GM18519 (cell line): Measurements from ENCODE around the gene USP4.
"Not testable (repeated sequence)": the region's sequence is repeated elsewhere in the genome, so short reads cannot be mapped to it uniquely, and the experiment has no call there.

Experiments used
- ATAC-seq: cut with Tn5 transposase; IDR thresholded peaks from one replicate; pipeline ENCODE4 v1.9.1; 2021; ENCODE audit warnings: mild to moderate bottlenecking, moderate library complexity; ENCODE audit not compliant: unreplicated experiment, low FRiP score

The USP4 gene

GRCh38 chr3:49255112-49255511, 84.7 kb downstream of the USP4 start:
- ATAC-seq, result no peak

DNA sequence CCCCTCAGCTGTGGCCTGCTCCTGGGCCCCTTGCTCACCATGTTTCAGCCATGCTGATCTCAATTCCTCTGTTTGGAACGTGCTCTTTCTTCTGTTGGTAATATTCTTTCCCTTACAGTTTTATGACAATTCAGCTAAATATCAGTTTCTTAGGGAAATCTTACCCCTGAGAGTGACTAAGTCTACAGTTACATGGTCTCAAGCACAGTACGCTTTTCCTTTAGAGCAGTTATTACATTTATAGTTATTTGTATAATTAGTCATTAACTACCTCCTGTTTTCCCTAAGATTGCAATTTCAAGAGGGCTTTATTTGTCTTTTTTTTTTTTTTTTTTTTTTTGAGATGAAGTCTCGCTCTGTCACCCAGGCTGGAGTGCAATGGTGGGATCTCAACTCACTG, 86.3 kb downstream of the USP4 start:
- ATAC-seq, result no peak

DNA sequence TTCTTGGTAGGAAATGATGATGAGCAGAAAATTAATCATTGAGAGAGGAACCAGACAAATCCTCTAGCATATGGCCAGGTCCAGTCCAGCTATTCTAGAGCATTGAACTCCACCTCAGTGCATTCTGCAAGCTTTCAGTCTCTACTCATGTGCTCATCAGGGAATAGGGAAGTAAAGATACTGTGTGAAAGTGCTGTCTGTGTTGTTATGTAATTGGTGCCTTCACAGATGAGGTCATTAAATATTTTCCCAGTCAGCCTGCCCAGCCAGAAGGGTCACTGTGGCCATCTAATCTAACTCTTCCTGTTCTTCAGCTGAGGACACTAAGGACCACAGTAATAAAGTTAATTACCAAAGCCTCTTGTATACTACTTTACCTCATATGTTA, 91.0 kb downstream of the USP4 start:
- no peak for ATAC-seq

DNA sequence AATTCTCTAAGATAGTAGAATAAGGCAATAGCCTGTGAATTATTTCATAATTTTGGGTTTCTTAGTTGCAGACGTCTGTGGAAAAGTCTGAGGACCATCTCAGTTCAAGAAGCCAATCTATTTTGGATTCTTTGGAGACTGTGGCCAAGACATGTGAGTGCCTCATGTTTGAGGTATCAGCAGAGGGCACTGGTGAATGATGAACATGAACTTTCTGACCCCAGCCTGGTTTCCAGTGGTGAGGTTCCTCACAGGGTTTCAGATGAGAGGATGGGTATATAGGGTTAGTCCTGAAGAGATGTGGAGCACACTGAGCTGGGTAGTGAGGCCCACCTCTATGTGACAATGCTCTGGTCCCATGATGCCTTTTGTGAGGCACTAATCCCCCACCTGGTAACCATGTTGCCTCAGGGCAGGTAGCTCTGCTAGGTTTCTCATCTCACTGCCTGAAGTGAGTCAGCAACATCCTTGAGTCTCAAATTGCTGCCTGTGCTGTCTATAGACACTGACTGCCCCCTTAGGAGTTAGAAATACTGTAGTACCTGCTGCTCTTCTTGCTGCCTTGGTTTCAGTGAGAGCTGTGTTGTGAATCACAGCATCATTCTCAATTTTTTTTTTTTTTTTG, 95.2 kb downstream of the USP4 start:
- ATAC-seq, result no peak

- ATAC-seq, result not testable (repeated sequence)
Measured at GRCh38 chr3:49240091-49240490, 99.8 kb downstream of the USP4 start.

DNA sequence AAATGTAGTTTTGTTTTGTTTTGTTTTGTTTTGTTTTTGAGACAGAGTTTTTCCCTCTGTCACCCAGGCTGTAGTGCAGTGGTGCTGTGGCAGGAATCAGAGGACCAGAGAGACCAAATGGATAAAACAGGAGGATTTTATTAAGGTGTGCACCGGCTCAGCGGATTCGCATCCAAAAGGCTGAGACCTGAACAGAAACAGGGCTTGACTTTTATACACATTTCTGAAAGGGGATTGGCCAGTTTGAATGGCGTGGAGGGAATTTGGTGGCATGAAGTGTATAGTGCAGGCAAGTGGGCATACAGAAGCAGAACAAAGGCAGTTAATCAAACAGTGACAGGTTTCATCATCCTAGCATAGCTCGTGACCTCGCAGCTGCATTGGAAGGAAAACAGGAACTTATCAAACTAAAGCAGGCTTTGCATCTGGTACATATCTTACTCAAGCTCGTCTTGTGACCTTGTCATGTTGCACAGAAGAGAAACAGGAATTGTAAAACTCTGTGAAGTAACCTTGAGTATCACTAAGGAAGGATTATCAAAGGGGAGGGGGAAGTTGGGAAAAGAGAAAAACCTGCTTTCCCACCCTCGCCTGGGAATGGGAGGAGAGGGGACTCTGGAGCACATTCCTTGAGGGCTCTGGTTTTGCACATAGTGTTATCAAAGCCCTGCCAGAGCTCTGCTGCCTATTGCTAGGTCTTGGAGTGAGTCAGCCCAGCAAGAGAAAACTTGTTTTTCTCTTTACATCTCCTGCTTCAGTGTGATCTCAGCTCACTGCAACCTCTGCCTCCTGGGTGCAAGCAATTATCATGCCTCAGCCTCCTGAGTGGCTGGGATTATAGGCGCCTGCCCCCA, 101.4 kb downstream of the USP4 start:
- no peak for ATAC-seq

DNA sequence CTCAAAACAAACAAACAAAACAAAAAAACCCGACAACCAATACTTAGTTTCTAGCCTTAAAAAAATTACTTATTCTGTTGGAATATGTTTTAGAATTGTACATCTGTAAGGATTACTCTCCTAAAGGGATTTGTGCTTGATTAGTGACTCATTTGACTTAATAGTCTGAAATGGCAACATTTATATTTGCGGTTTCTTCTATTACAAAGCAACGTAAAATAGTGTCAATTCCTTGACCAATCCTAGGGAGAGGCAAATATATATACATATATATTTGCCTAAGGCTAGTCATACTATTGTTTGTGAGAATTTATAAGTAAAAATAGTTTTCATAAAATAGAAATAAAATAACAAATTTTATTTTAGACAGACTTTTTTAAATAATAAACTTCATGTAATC, 102.5 kb downstream of the USP4 start:
- ATAC-seq, result no peak

GRCh38 chr3:49236226-49236625, 103.6 kb downstream of the USP4 start:
- no peak for ATAC-seq

- not testable (repeated sequence) for ATAC-seq
Measured at GRCh38 chr3:49228817-49229216, 111.0 kb downstream of the USP4 start.
